A549 (cell line): Measurements from ENCODE around the gene GRIK2. TPM values are rescaled to one million over a fixed set of nuclear protein-coding genes. Genes with fewer than 3 reads are reported as not detected.

ENCODE experiments used
- ATAC-seq, 2 experiments: fragments of 200-7000 bp in 1 of 2; fragments of >200 bp in 1 of 2; cut with Nextera tagmentation in 1 of 2; cut with Tn5 transposase in 1 of 2; 3 replicates each; pipeline versions ENCODE4 v1.8.0 to v1.9.1; 2018 to 2020; ENCODE audit warnings: mild to moderate bottlenecking in 1 of 2, moderate library complexity in 1 of 2
- CTCF ChIA-PET: fragments of 300-600 bp; sonication (Branson Sonifier 250); formaldehyde crosslinking; extraction: SDS; loops from one replicate; lab custom pipeline; 2021; ENCODE audit warnings: antibody characterized with exemption, inconsistent platforms; lab: Yijun Ruan, JAX
- POLR2A ChIA-PET: fragments of 350-600 bp; formaldehyde crosslinking; extraction: SDS; loops from one replicate; lab custom pipeline; 2021; ENCODE audit warnings: antibody characterized with exemption, inconsistent platforms; lab: Yijun Ruan, JAX
- DNase-seq, 2 experiments: peaks; one replicate each; pipeline versions ENCODE4 v3.0.0 to v3.0.0-alpha.2; 2011 to 2016; ENCODE audit warnings: low read depth in 1 of 2, low spot score in 1 of 2
- FAIRE-seq: peaks from 2 replicates; lab custom pipeline; 2011; peaks lifted over from hg19 to GRCh38; lab: Jason Lieb, UNC
- H3K27ac ChIP-seq, 2 experiments: fragments of >200 bp; sonication (Bioruptor Twin); formaldehyde crosslinking; 3 replicates each; pipeline ENCODE4 v1.5.1; 2016 to 2017
- H3K4me1 ChIP-seq: fragments of >200 bp; sonication (Bioruptor Twin); formaldehyde crosslinking; 3 replicates; pipeline ENCODE4 v1.6.1; 2016
- H3K4me2 ChIP-seq: fragments of >200 bp; sonication (Bioruptor Twin); formaldehyde crosslinking; 3 replicates; pipeline ENCODE4 v1.6.1; 2016
- H3K4me3 ChIP-seq: fragments of >200 bp; sonication (Bioruptor Twin); formaldehyde crosslinking; 3 replicates; pipeline ENCODE4 v1.5.1; 2016
- H3K9me3 ChIP-seq: fragments of >200 bp; sonication (Bioruptor Twin); formaldehyde crosslinking; 3 replicates; pipeline ENCODE4 v1.6.1; 2016
- BHLHE40 ChIP-seq: IDR thresholded peaks from 2 replicates; pipeline ENCODE4 v1.6.1; 2012; ENCODE audit warnings: low read depth, low read length, inconsistent platforms
- CBX8 ChIP-seq: fragments of 200-600 bp; sonication (generic); IDR thresholded peaks from 2 replicates; pipeline ENCODE4 v1.6.1; 2016
- CEBPB ChIP-seq, 2 experiments: fragments of >200 bp in 1 of 2; sonication (Bioruptor Twin) in 1 of 2; formaldehyde crosslinking in 1 of 2; IDR thresholded peaks; 2 replicates each; pipeline ENCODE4 v1.6.1; 2012 to 2016
- E2F6 ChIP-seq: IDR thresholded peaks from 2 replicates; pipeline ENCODE4 v1.6.1; 2012; ENCODE audit warnings: low read depth, borderline replicate concordance
- EHMT2 ChIP-seq: fragments of 200-600 bp; sonication (generic); IDR thresholded peaks from 2 replicates; pipeline ENCODE4 v1.6.1; 2016; ENCODE audit warnings: antibody characterized with exemption, low read depth, mild to moderate bottlenecking, moderate library complexity
- GATA3 ChIP-seq: IDR thresholded peaks from 2 replicates; pipeline ENCODE4 v1.6.1; 2012; ENCODE audit warnings: borderline replicate concordance
- HEYL ChIP-seq: fragments of 250-450 bp; sonication (Bioruptor Pico); IDR thresholded peaks from 2 replicates; pipeline ENCODE4 v1.8.0; 2021; ENCODE audit warnings: mild to moderate bottlenecking, moderate library complexity
- HOXA7 ChIP-seq: fragments of 250-450 bp; sonication (Bioruptor Pico); IDR thresholded peaks from 2 replicates; pipeline ENCODE4 v1.5.0; 2020; ENCODE audit warnings: mild to moderate bottlenecking, moderate library complexity
- JUNB ChIP-seq: fragments of >200 bp; sonication (Bioruptor Twin); formaldehyde crosslinking; IDR thresholded peaks from 2 replicates; pipeline ENCODE4 v1.6.1; 2016
- KDM1A ChIP-seq: fragments of 200-600 bp; sonication (generic); IDR thresholded peaks from 2 replicates; pipeline ENCODE4 v1.6.1; 2016; ENCODE audit warnings: low read depth, mild to moderate bottlenecking
- MYC ChIP-seq: IDR thresholded peaks from 2 replicates; pipeline ENCODE4 v1.6.1; 2012; ENCODE audit warnings: mild to moderate bottlenecking, inconsistent platforms, low read length, improper control_type of control experiment, borderline replicate concordance
- RAD21 ChIP-seq, 2 experiments: fragments of >200 bp in 1 of 2; sonication (Bioruptor Twin) in 1 of 2; formaldehyde crosslinking in 1 of 2; IDR thresholded peaks in 1 of 2; conservative IDR thresholded peaks in 1 of 2; 2 replicates in 1 of 2; 3 replicates in 1 of 2; pipeline ENCODE4 v1.6.1; 2012 to 2018; ENCODE audit warnings: inconsistent platforms in 1 of 2
- RCOR1 ChIP-seq: fragments of 150-350 bp; IDR thresholded peaks from 2 replicates; pipeline ENCODE4 v1.6.1; 2014; ENCODE audit warnings: antibody characterized with exemption, low read length, low read depth
- RFX5 ChIP-seq: fragments of 450-650 bp; IDR thresholded peaks from 2 replicates; pipeline ENCODE4 v1.7.1; 2014; ENCODE audit warnings: antibody characterized with exemption, mild to moderate bottlenecking, moderate library complexity
- SMC3 ChIP-seq: fragments of >200 bp; sonication (Bioruptor Twin); formaldehyde crosslinking; IDR thresholded peaks from 3 replicates; pipeline ENCODE4 v1.6.1; 2018; ENCODE audit warnings: inconsistent platforms
- TP53 ChIP-seq: fragments of 250-450 bp; sonication (Bioruptor Pico); IDR thresholded peaks from 2 replicates; pipeline ENCODE4 v1.5.0; 2021; ENCODE audit warnings: mild to moderate bottlenecking, moderate library complexity
- USF2 ChIP-seq: fragments of 450-650 bp; IDR thresholded peaks from 2 replicates; pipeline ENCODE4 v1.6.1; 2014; ENCODE audit warnings: antibody characterized with exemption
- ZC3H11A ChIP-seq: fragments of 450-650 bp; IDR thresholded peaks from 2 replicates; pipeline ENCODE4 v1.6.1; 2014; ENCODE audit warnings: antibody characterized with exemption, mild to moderate bottlenecking
- ZFP36 ChIP-seq: fragments of 450-650 bp; IDR thresholded peaks from 2 replicates; pipeline ENCODE4 v1.6.1; 2014; ENCODE audit warnings: borderline replicate concordance; ENCODE audit not compliant: partially characterized antibody
- ZNF302 ChIP-seq: fragments of 250-450 bp; sonication (Bioruptor Pico); IDR thresholded peaks from 2 replicates; pipeline ENCODE4 v1.9.0; 2021; ENCODE audit warnings: inconsistent platforms, mild to moderate bottlenecking, moderate library complexity
- WGBS: methylation state at CpG from one replicate; pipeline ENCODE4 v1.1.6; 2017; ENCODE audit errors: missing lambda C conversion rate; 5-methylcytosine and 5-hydroxymethylcytosine counted together
- polyA plus RNA-seq, 4 experiments: library from polyadenylated mRNA; depleted of rRNA in 3 of 4; stranded (reverse); fragments of >200 nt; fragmentation: RNase III in 1 of 4; extraction: RNeasy Plus Mini Kit Qiagen cat#74134 plus additional on column Dnase treatment in 1 of 4; gene quantifications; 2 replicates in 3 of 4; 3 replicates in 1 of 4; pipeline ENCODE4 v1.2.3, GENCODE V29; 2011 to 2017

The GRIK2 gene
- polyA plus RNA-seq, 2 of the 4 experiments (the other 2 are of a cell fraction): 0.56 to 0.65 TPM

GRCh38 chr6:101451981-101452380, 58.5 kb downstream of the GRIK2 start:
- FAIRE-seq (no peak), ATAC-seq (no peak), DNase-seq (no peak)
- TF ChIP-seq HOXA7 (CRISPR knock-in tag) (no peak), RCOR1 (no peak), BHLHE40 (no peak), RAD21 (conservative IDR thresholded peaks at IDR 0.05 in 1 of 2, IDR thresholded peaks at IDR 0.05 in 1 of 2) (no peak)
- 10% methylated on average over 1 of the region's 1 CpG for WGBS
- Histone ChIP-seq H3K4me3 (no peak overlapping the region), H3K4me1 (no peaks in the 10 kb centered on the region), H3K4me2 (no peak overlapping the region), H3K9me3 (no peaks in the 10 kb centered on the region), H3K27ac (no peak overlapping the region)
- POLR2A ChIA-PET: no interaction called here
- CTCF ChIA-PET: interaction anchor here (0.7 kb wide), 1 partner anchor 1267 kb away, joined by 3 read pairs; no protein-coding TSS in a partner anchor

- POLR2A ChIA-PET: no interaction called here
- DNase-seq: no peak
- Histone ChIP-seq H3K4me1 (no peaks in the 10 kb centered on the region), H3K27ac (no peak overlapping the region), H3K4me2 (no peak overlapping the region), H3K4me3 (no peak overlapping the region), H3K9me3 (no peaks in the 10 kb centered on the region)
- no peak for ATAC-seq
- no peak for FAIRE-seq
- CTCF ChIA-PET: no interaction called here
- WGBS: 38% methylated on average over 4 of the region's 4 CpGs
- no peak for TF ChIP-seq CBX8
- no peak for TF ChIP-seq EHMT2
- no peak for TF ChIP-seq HEYL (CRISPR knock-in tag)
- no peak for TF ChIP-seq SMC3
- TF ChIP-seq USF2: no peak
- TF ChIP-seq TP53 (CRISPR knock-in tag): no peak
- no peak for TF ChIP-seq GATA3
- no peak for TF ChIP-seq E2F6
- TF ChIP-seq CEBPB (IDR thresholded peaks at IDR 0.05): no peak
- no peak for TF ChIP-seq KDM1A
- TF ChIP-seq BHLHE40: no peak
- TF ChIP-seq ZFP36: no peak
These were observed 59.7 kb downstream of the GRIK2 start for GRCh38 chr6:101453221-101453620.

- CTCF ChIA-PET: no interaction called here
- no peaks in the 10 kb centered on the region for H3K4me1 ChIP-seq
- H3K4me3 ChIP-seq: no peak overlapping the region
- no peak overlapping the region for H3K4me2 ChIP-seq
- FAIRE-seq (no peak), ATAC-seq (no peak), DNase-seq (no peak)
- H3K27ac ChIP-seq: no peak overlapping the region
- TF ChIP-seq JUNB (no peak), ZC3H11A (no peak), ZNF302 (CRISPR knock-in tag) (no peak), MYC (no peak)
- TF ChIP-seq, all 56 proteins: peak for 0
- H3K9me3 ChIP-seq: no peaks in the 10 kb centered on the region
- 27% methylated on average over 3 of the region's 3 CpGs for WGBS
- POLR2A ChIA-PET: no interaction called here
These were observed 60.7 kb downstream of the GRIK2 start for GRCh38 chr6:101454106-101454676.

- Histone ChIP-seq H3K4me3 (no peak overlapping the region), H3K27ac (no peak overlapping the region), H3K4me2 (no peak overlapping the region), H3K4me1 (no peaks in the 10 kb centered on the region), H3K9me3 (no peaks in the 10 kb centered on the region)
- FAIRE-seq: no peak
- POLR2A ChIA-PET: no interaction called here
- DNase-seq: no peak
- no peak for ATAC-seq
- WGBS: 17% methylated on average over 2 of the region's 2 CpGs
- CTCF ChIA-PET: no interaction called here
- TF ChIP-seq RFX5: no peak
These were observed 64.8 kb downstream of the GRIK2 start for GRCh38 chr6:101458336-101458735.
